ENCODE measurements around the gene GMCL2. TPM values are rescaled to one million over a fixed set of nuclear protein-coding genes. Genes with fewer than 3 reads are reported as not detected.

The GMCL2 gene
- total and polyA plus RNA-seq, 2 donors from 2014 or later: not detected

- no peak for FAIRE-seq
- H3K4me3 ChIP-seq (ENCODE audit: low read length in 3 of 3): no peak overlapping the region
- H3K9me3 ChIP-seq (ENCODE audit: control insufficient read depth in 2 of 3, insufficient read depth in 1 of 3, low read length in 3 of 3): no peaks in the 10 kb centered on the region
- H3K9ac ChIP-seq (ENCODE audit: low read length in 3 of 3): no peak overlapping the region
- no peaks in the 10 kb centered on the region for H3K27me3 ChIP-seq (ENCODE audit: control insufficient read depth, insufficient read depth, low read length)
- no peak for DNase-seq
- peaks cover 9 to 63% (median 38%) of the 10 kb centered on the region in 3 donors for H3K36me3 ChIP-seq (ENCODE audit: control insufficient read depth in 2 of 3, insufficient read depth in 3 of 3, low read length in 3 of 3)
- intact Hi-C loops (cut with DNase I): loop anchor here (5.0 kb wide), 1 partner anchor 70 kb away; no protein-coding TSS in a partner anchor
- TF ChIP-seq CTCF (IDR thresholded peaks at IDR 0.05; ENCODE audit: borderline replicate concordance, extremely low read depth, insufficient read depth): no peak
- no peak overlapping the region for H3K27ac ChIP-seq (ENCODE audit: low read depth in 2 of 2, low read length in 2 of 2)
- no peaks in the 10 kb centered on the region for H3K4me1 ChIP-seq (ENCODE audit: control insufficient read depth in 2 of 3, insufficient read depth in 2 of 3, low read depth in 1 of 3, low read length in 3 of 3)
Measured at GRCh38 chr5:178147406-178147805, 39.8 kb downstream of the GMCL2 start.

GRCh38 chr5:178145965-178146820, 41.0 kb downstream of the GMCL2 start:
- intact Hi-C loops (cut with DNase I): loop anchor here (5.0 kb wide), 1 partner anchor 69 kb away; no protein-coding TSS in a partner anchor
- FAIRE-seq: no peak

GRCh38 chr5:178143901-178144300, 43.3 kb downstream of the GMCL2 start:
- Histone ChIP-seq H3K4me3 (ENCODE audit: low read length in 3 of 3) (no peak overlapping the region), H3K4me1 (ENCODE audit: control insufficient read depth in 2 of 3, insufficient read depth in 2 of 3, low read depth in 1 of 3, low read length in 3 of 3) (no peaks in the 10 kb centered on the region), H3K9ac (ENCODE audit: low read length in 3 of 3) (no peak overlapping the region), H3K36me3 (ENCODE audit: control insufficient read depth in 2 of 3, insufficient read depth in 3 of 3, low read length in 3 of 3) (peaks cover 9 to 55% (median 29%) of the 10 kb centered on the region in 3 donors), H3K27ac (ENCODE audit: low read depth in 2 of 2, low read length in 2 of 2) (no peak overlapping the region), H3K9me3 (ENCODE audit: control insufficient read depth in 2 of 3, insufficient read depth in 1 of 3, low read length in 3 of 3) (no peaks in the 10 kb centered on the region), H3K27me3 (ENCODE audit: control insufficient read depth, insufficient read depth, low read length) (no peaks in the 10 kb centered on the region)
- intact Hi-C loops (cut with DNase I): no loop called here
- DNase-seq (peak in 2 of 5 donors; percentile 85 to 90), FAIRE-seq (no peak)
- TF ChIP-seq CTCF (IDR thresholded peaks at IDR 0.05; ENCODE audit: borderline replicate concordance, extremely low read depth, insufficient read depth): no peak

More at GRCh38 chr5:178145965-178146820, 41.0 kb downstream of the GMCL2 start:
- H3K9me3 ChIP-seq (ENCODE audit: control insufficient read depth in 2 of 3, insufficient read depth in 1 of 3, low read length in 3 of 3): no peaks in the 10 kb centered on the region
- no peak overlapping the region for H3K27ac ChIP-seq (ENCODE audit: low read depth in 2 of 2, low read length in 2 of 2)
- H3K4me3 ChIP-seq (ENCODE audit: low read length in 3 of 3): no peak overlapping the region
- H3K9ac ChIP-seq (ENCODE audit: low read length in 3 of 3): no peak overlapping the region
- peaks cover 9 to 65% (median 38%) of the 10 kb centered on the region in 3 donors for H3K36me3 ChIP-seq (ENCODE audit: control insufficient read depth in 2 of 3, insufficient read depth in 3 of 3, low read length in 3 of 3)
- H3K4me1 ChIP-seq (ENCODE audit: control insufficient read depth in 2 of 3, insufficient read depth in 2 of 3, low read depth in 1 of 3, low read length in 3 of 3): no peaks in the 10 kb centered on the region
- peak; percentile 58 for TF ChIP-seq CTCF (IDR thresholded peaks at IDR 0.05; ENCODE audit: borderline replicate concordance, extremely low read depth, insufficient read depth)
- DNase-seq: peak; percentile 70 to 87 (median 78)
- H3K27me3 ChIP-seq (ENCODE audit: control insufficient read depth, insufficient read depth, low read length): no peaks in the 10 kb centered on the region
